Activated CD4-positive, alpha-beta memory T cell treated with anti-CD3 and anti-CD28 coated beads for 36 hours (primary cell): ENCODE data around the gene ARFRP1. TPM values are rescaled to one million over a fixed set of nuclear protein-coding genes. Genes with fewer than 3 reads are reported as not detected.

Source experiments
- CTCF ChIA-PET: fragments of 350-600 bp; sonication (Branson Sonifier 250); formaldehyde crosslinking; loops from one replicate; lab custom pipeline; 2021; ENCODE audit warnings: antibody characterized with exemption, inconsistent platforms; lab: Charles Lee
- POLR2A ChIA-PET: fragments of 350-600 bp; sonication (Branson Sonifier 250); formaldehyde crosslinking; loops from one replicate; lab custom pipeline; 2021; ENCODE audit warnings: antibody characterized with exemption; lab: Charles Lee
- DNase-seq: peaks from one replicate; pipeline ENCODE4 v3.0.0-alpha.2; 2020
- H3K27ac Mint-ChIP-seq: one replicate; pipeline ENCODE4 v1.8.0; 2021; ENCODE audit warnings: mixed read lengths
- H3K27me3 Mint-ChIP-seq: one replicate; pipeline ENCODE4 v1.8.0; 2021; ENCODE audit warnings: mixed read lengths
- H3K36me3 Mint-ChIP-seq: one replicate; pipeline ENCODE4 v1.8.0; 2021; ENCODE audit warnings: mixed read lengths
- H3K4me1 Mint-ChIP-seq: one replicate; pipeline ENCODE4 v1.8.0; 2021; ENCODE audit warnings: low read depth, mixed read lengths
- H3K4me3 Mint-ChIP-seq: one replicate; pipeline ENCODE4 v1.8.0; 2021; ENCODE audit warnings: mild to moderate bottlenecking, mixed read lengths
- H3K9me3 Mint-ChIP-seq: one replicate; pipeline ENCODE4 v1.8.0; 2021; ENCODE audit warnings: mixed read lengths
- intact Hi-C: fragments of 100-400 bp; cut with micrococcal nuclease; formaldehyde crosslinking; loops from one replicate; pipeline ENCODE4 v1.15.1; 2023
- total RNA-seq, 2 experiments: library from RNA; stranded (reverse); gene quantifications; one replicate each; pipeline ENCODE4 v1.2.3, GENCODE V29; 2021

Gene ARFRP1
- total RNA-seq, 2 experiments from 2014 or later: 54.6 to 58.4 TPM

GRCh38 chr20:63691711-63692435 is 15.9 kb downstream of the ARFRP1 start:
- intact Hi-C loops: no loop called here
- H3K27ac Mint-ChIP-seq: no peak overlapping the region
- no peaks in the 10 kb centered on the region for H3K9me3 Mint-ChIP-seq
- H3K4me3 Mint-ChIP-seq: no peak overlapping the region
- CTCF ChIA-PET: interaction anchor here (0.5 kb wide), 1 partner anchor 12 kb away, joined by 3 read pairs; no protein-coding TSS in a partner anchor
- H3K36me3 Mint-ChIP-seq: peaks cover 15% of the 10 kb centered on the region
- no peak for DNase-seq
- no peaks in the 10 kb centered on the region for H3K27me3 Mint-ChIP-seq
- H3K4me1 Mint-ChIP-seq: peaks cover 10% of the 10 kb centered on the region
- POLR2A ChIA-PET: no interaction called here

- H3K27ac Mint-ChIP-seq: no peak overlapping the region
Observed at GRCh38 chr20:63690898-63691710, 16.7 kb downstream of the ARFRP1 start.

GRCh38 chr20:63690003-63690897 is 17.5 kb downstream of the ARFRP1 start:
- CTCF ChIA-PET: no interaction called here

More at GRCh38 chr20:63690898-63691710, 16.7 kb downstream of the ARFRP1 start:
- ChIA-PET POLR2A (no interaction called here), CTCF (no interaction called here)
- Mint-ChIP-seq H3K4me1 (peaks cover 15% of the 10 kb centered on the region), H3K4me3 (no peak overlapping the region), H3K27me3 (no peaks in the 10 kb centered on the region), H3K36me3 (peaks cover 15% of the 10 kb centered on the region), H3K9me3 (no peaks in the 10 kb centered on the region)
- no peak for DNase-seq
- intact Hi-C loops: no loop called here

GRCh38 chr20:63689046-63690002 is 18.5 kb downstream of the ARFRP1 start:
- H3K9me3 Mint-ChIP-seq: no peaks in the 10 kb centered on the region
- no peak for DNase-seq
- H3K4me3 Mint-ChIP-seq: no peak overlapping the region
- ChIA-PET POLR2A (interaction anchor here (1.1 to 1.5 kb wide), 2 partner anchors 10 to 12 kb away, joined by 3 read pairs; no protein-coding TSS in a partner anchor), CTCF (no interaction called here)
- no peak overlapping the region for H3K27ac Mint-ChIP-seq
- H3K27me3 Mint-ChIP-seq: no peaks in the 10 kb centered on the region
- peaks cover 15% of the 10 kb centered on the region for H3K4me1 Mint-ChIP-seq
- H3K36me3 Mint-ChIP-seq: peaks cover 15% of the 10 kb centered on the region
- intact Hi-C loops: no loop called here

More at GRCh38 chr20:63690003-63690897, 17.5 kb downstream of the ARFRP1 start:
- intact Hi-C loops: no loop called here
- no peak for DNase-seq
- no peaks in the 10 kb centered on the region for H3K9me3 Mint-ChIP-seq
- POLR2A ChIA-PET: no interaction called here
- no peak overlapping the region for H3K4me3 Mint-ChIP-seq
- peaks cover 13% of the 10 kb centered on the region for H3K4me1 Mint-ChIP-seq
- no peaks in the 10 kb centered on the region for H3K27me3 Mint-ChIP-seq
- H3K36me3 Mint-ChIP-seq: peaks cover 13% of the 10 kb centered on the region
- H3K27ac Mint-ChIP-seq: no peak overlapping the region

GRCh38 chr20:63688228-63689045 is 19.3 kb downstream of the ARFRP1 start:
- Mint-ChIP-seq H3K36me3 (peaks cover 9% of the 10 kb centered on the region), H3K4me3 (no peak overlapping the region), H3K27ac (no peak overlapping the region), H3K9me3 (no peaks in the 10 kb centered on the region), H3K4me1 (peaks cover 12% of the 10 kb centered on the region), H3K27me3 (no peaks in the 10 kb centered on the region)
- DNase-seq: no peak
- intact Hi-C loops: no loop called here
- POLR2A ChIA-PET: interaction anchor here (1.1 to 1.5 kb wide), 2 partner anchors 10 to 13 kb away, joined by 3 read pairs; no protein-coding TSS in a partner anchor
- CTCF ChIA-PET: no interaction called here

GRCh38 chr20:63687419-63688178 is 20.2 kb downstream of the ARFRP1 start:
- H3K9me3 Mint-ChIP-seq: no peaks in the 10 kb centered on the region
- no peak overlapping the region for H3K27ac Mint-ChIP-seq
- peaks cover 6% of the 10 kb centered on the region for H3K36me3 Mint-ChIP-seq
- peaks cover 13% of the 10 kb centered on the region for H3K4me1 Mint-ChIP-seq
- intact Hi-C loops: no loop called here
- H3K4me3 Mint-ChIP-seq: no peak overlapping the region
- no peaks in the 10 kb centered on the region for H3K27me3 Mint-ChIP-seq
- ChIA-PET POLR2A (interaction anchor here (1.0 to 1.9 kb wide), 2 partner anchors 9 to 11 kb away, joined by 3 to 8 read pairs; partner anchors contain the start of gene TNFRSF6B), CTCF (interaction anchor here (0.7 to 1.5 kb wide), 3 partner anchors 11 to 63 kb away, joined by 3 to 5 read pairs (median 3); no protein-coding TSS in a partner anchor)
- DNase-seq: no peak

GRCh38 chr20:63686492-63687321 is 21.1 kb downstream of the ARFRP1 start:
- no peak overlapping the region for H3K4me3 Mint-ChIP-seq
- peaks cover 15% of the 10 kb centered on the region for H3K4me1 Mint-ChIP-seq
- intact Hi-C loops: no loop called here
- H3K27ac Mint-ChIP-seq: peak overlapping the region; percentile 69
- CTCF ChIA-PET: interaction anchor here (0.6 to 1.5 kb wide), 4 partner anchors 12 to 64 kb away, joined by 3 to 5 read pairs (median 3); partner anchors contain the start of genes ARFRP1 and ZGPAT
- H3K9me3 Mint-ChIP-seq: no peaks in the 10 kb centered on the region
- peaks cover 3% of the 10 kb centered on the region for H3K36me3 Mint-ChIP-seq
- DNase-seq: peak; percentile 81
- POLR2A ChIA-PET: interaction anchor here (1.0 to 1.9 kb wide), 2 partner anchors 10 to 12 kb away, joined by 3 to 8 read pairs; partner anchors contain the start of gene TNFRSF6B
- no peaks in the 10 kb centered on the region for H3K27me3 Mint-ChIP-seq

- Mint-ChIP-seq H3K4me3 (no peak overlapping the region), H3K4me1 (peaks cover 15% of the 10 kb centered on the region), H3K36me3 (peaks cover 1% of the 10 kb centered on the region), H3K9me3 (no peaks in the 10 kb centered on the region), H3K27ac (peak overlapping the region; percentile 69), H3K27me3 (no peaks in the 10 kb centered on the region)
- CTCF ChIA-PET: interaction anchor here (0.6 to 1.2 kb wide), 2 partner anchors 22 to 64 kb away, joined by 3 read pairs; partner anchors contain the start of genes ARFRP1 and ZGPAT
- intact Hi-C loops: no loop called here
- POLR2A ChIA-PET: interaction anchor here (1.9 kb wide), 1 partner anchor 11 kb away, joined by 8 read pairs; the partner anchor contains the start of gene TNFRSF6B
- no peak for DNase-seq
Observed at GRCh38 chr20:63686094-63686491, 21.7 kb downstream of the ARFRP1 start.
